ENCODE results near the gene DTNB. TPM values are rescaled to one million over a fixed set of nuclear protein-coding genes. Genes with fewer than 3 reads are reported as not detected.

DTNB gene
- total RNA-seq, 2 experiments from 2014 or later = 23.7 to 49.8 TPM

GRCh38 chr2:25368660-25369059 is 304.7 kb downstream of the DTNB start:
- H3K4me1 Mint-ChIP-seq = peaks cover 2% of the 10 kb centered on the region
- CTCF ChIA-PET = interaction anchor here (2.1 kb wide), 1 partner anchor 9 kb away, joined by 5 read pairs; no protein-coding TSS in a partner anchor
- no peaks in the 10 kb centered on the region for H3K27me3 Mint-ChIP-seq
- H3K36me3 Mint-ChIP-seq = no peaks in the 10 kb centered on the region
- DNase-seq (no peak), ATAC-seq (no peak)
- no peaks in the 10 kb centered on the region for H3K9me3 Mint-ChIP-seq (ENCODE audit: low read depth)
- H3K27ac Mint-ChIP-seq = no peak overlapping the region
- H3K4me3 Mint-ChIP-seq = no peak overlapping the region

GRCh38 chr2:25367296-25367695 is 306.1 kb downstream of the DTNB start:
- Mint-ChIP-seq H3K9me3 (ENCODE audit: low read depth) (no peaks in the 10 kb centered on the region), H3K36me3 (no peaks in the 10 kb centered on the region), H3K27ac (no peak overlapping the region), H3K27me3 (no peaks in the 10 kb centered on the region), H3K4me1 (peaks cover 10% of the 10 kb centered on the region), H3K4me3 (no peak overlapping the region)
- DNase-seq = no peak
- ATAC-seq = no peak
- CTCF ChIA-PET = interaction anchor here (2.1 kb wide), 1 partner anchor 10 kb away, joined by 5 read pairs; no protein-coding TSS in a partner anchor

DNA sequence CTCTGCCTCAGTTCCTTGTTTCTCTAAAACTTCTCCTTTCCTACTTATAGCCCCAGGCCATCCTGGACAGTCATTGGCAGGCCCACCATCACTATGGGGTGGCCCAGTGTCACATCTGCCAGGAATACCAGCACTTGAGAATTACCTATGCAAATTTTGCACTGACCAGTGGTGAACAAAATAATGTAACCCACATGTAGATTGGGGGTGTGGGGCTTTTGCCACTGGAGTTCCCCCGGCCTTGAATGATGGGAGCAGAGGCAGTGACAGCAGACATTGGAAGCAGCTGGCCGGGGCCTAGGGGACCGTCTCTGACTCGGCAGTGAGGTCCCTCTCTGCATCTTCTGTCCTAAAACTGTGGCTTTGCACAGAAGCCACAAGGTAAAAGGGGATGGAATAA is 306.7 kb downstream of the DTNB start:
- Mint-ChIP-seq H3K4me3 (no peak overlapping the region), H3K27ac (no peak overlapping the region), H3K9me3 (ENCODE audit: low read depth) (no peaks in the 10 kb centered on the region), H3K27me3 (no peaks in the 10 kb centered on the region), H3K4me1 (peaks cover 13% of the 10 kb centered on the region), H3K36me3 (no peaks in the 10 kb centered on the region)
- DNase-seq (no peak), ATAC-seq (no peak)
- CTCF ChIA-PET = interaction anchor here (2.6 kb wide), 1 partner anchor 10 kb away, joined by 20 read pairs; no protein-coding TSS in a partner anchor

- DNase-seq = no peak
- ATAC-seq = no peak
- Mint-ChIP-seq H3K4me3 (no peak overlapping the region), H3K27me3 (no peaks in the 10 kb centered on the region), H3K27ac (no peak overlapping the region), H3K36me3 (no peaks in the 10 kb centered on the region), H3K9me3 (ENCODE audit: low read depth) (no peaks in the 10 kb centered on the region), H3K4me1 (peaks cover 15% of the 10 kb centered on the region)
- CTCF ChIA-PET = interaction anchor here (1.1 to 2.6 kb wide), 6 partner anchors 11 to 186 kb away, joined by 3 to 20 read pairs (median 4); partner anchors contain the start of gene DNMT3A
Observed at GRCh38 chr2:25365241-25365640, 308.1 kb downstream of the DTNB start.

- peaks cover 15% of the 10 kb centered on the region for H3K4me1 Mint-ChIP-seq
- H3K36me3 Mint-ChIP-seq = no peaks in the 10 kb centered on the region
- H3K27ac Mint-ChIP-seq = peak overlapping the region; percentile 52
- DNase-seq (no peak), ATAC-seq (no peak)
- no peaks in the 10 kb centered on the region for H3K27me3 Mint-ChIP-seq
- CTCF ChIA-PET = interaction anchor here (1.5 to 3.8 kb wide), 5 partner anchors 12 to 203 kb away, joined by 3 to 109 read pairs (median 10); no protein-coding TSS in a partner anchor
- no peaks in the 10 kb centered on the region for H3K9me3 Mint-ChIP-seq (ENCODE audit: low read depth)
- no peak overlapping the region for H3K4me3 Mint-ChIP-seq
Observed at GRCh38 chr2:25363733-25364132, 309.6 kb downstream of the DTNB start.

DNA sequence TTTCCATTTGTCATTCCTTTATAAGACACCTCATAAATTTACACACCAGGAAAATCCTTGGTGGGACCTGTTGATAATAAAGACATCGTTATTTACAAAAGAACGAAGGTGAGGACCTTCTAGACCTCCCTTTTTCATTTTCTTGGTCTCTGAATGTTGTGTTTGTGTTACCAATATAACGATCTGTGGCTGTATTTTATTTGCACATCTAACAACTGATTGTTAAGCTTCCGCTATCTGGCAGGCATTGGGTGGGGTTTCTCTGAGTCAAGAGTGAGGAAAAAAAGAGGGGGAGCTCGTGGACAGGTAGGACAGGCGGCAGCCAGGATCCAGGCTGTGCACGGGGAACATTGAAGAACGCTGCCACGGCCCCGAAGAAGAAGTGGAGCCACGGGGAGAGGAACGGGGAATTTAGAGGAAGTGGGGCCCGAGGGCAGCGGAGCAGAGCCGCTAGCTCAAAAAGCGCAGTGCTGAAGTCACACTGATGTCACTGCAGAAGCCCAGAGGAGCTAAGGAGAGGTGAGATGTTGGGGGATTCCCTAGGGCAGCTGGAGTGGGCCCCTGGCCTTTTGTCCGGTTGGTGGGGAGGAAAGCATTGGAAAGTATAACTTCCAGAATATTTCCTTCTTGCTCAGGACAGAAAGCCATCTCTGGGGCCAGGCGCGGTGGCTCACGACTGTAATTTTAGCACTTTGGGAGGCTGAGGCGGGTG is 310.8 kb downstream of the DTNB start:
- Mint-ChIP-seq H3K4me1 (peaks cover 15% of the 10 kb centered on the region), H3K27ac (peak overlapping the region; percentile 93), H3K27me3 (no peaks in the 10 kb centered on the region), H3K9me3 (ENCODE audit: low read depth) (no peaks in the 10 kb centered on the region), H3K36me3 (no peaks in the 10 kb centered on the region), H3K4me3 (peak overlapping the region; percentile 83)
- ATAC-seq (peak; percentile 56), DNase-seq (peak; percentile 77)
- CTCF ChIA-PET = interaction anchor here (0.6 to 3.8 kb wide), 49 partner anchors 9 to 302 kb away, joined by 3 to 109 read pairs (median 4); partner anchors contain the start of gene DNMT3A

DNA sequence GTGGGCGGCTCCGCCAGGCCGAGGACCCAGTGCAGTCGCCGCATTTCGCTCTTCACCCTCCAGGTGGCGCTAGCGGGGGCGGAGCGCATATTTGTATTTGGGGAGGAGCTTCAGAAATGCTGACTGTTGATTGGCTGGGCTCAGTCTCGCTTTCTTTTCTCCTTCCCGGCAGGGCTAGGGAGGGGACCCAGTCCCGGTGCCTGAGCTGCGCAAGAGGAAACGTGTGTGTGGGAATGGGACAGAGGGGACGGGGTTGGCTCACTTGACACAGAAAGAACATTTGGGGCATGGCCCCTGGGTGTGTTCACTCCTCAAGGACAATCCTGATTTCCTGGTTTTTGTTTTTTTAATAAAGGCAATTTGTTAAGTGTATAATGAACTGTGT is 311.3 kb downstream of the DTNB start:
- peak overlapping the region; percentile 83 for H3K4me3 Mint-ChIP-seq
- peak overlapping the region; percentile 93 for H3K27ac Mint-ChIP-seq
- no peaks in the 10 kb centered on the region for H3K27me3 Mint-ChIP-seq
- H3K9me3 Mint-ChIP-seq (ENCODE audit: low read depth) = no peaks in the 10 kb centered on the region
- peak; percentile 96 for DNase-seq
- H3K4me1 Mint-ChIP-seq = peaks cover 15% of the 10 kb centered on the region
- CTCF ChIA-PET = interaction anchor here (0.6 to 3.8 kb wide), 48 partner anchors 9 to 303 kb away, joined by 3 to 109 read pairs (median 4); partner anchors contain the start of gene DNMT3A
- ATAC-seq = peak; percentile 98
- H3K36me3 Mint-ChIP-seq = no peaks in the 10 kb centered on the region

GRCh38 chr2:25361261-25362048 is 311.9 kb downstream of the DTNB start:
- peak overlapping the region; percentile 83 for H3K4me3 Mint-ChIP-seq
- no peaks in the 10 kb centered on the region for H3K27me3 Mint-ChIP-seq
- H3K9me3 Mint-ChIP-seq (ENCODE audit: low read depth) = no peaks in the 10 kb centered on the region
- no peak for DNase-seq
- H3K27ac Mint-ChIP-seq = peak overlapping the region; percentile 93
- no peaks in the 10 kb centered on the region for H3K36me3 Mint-ChIP-seq
- H3K4me1 Mint-ChIP-seq = peaks cover 15% of the 10 kb centered on the region
- ATAC-seq = no peak
- CTCF ChIA-PET = interaction anchor here (0.7 to 3.8 kb wide), 40 partner anchors 8 to 303 kb away, joined by 3 to 109 read pairs (median 4); partner anchors contain the start of gene DNMT3A

DNA sequence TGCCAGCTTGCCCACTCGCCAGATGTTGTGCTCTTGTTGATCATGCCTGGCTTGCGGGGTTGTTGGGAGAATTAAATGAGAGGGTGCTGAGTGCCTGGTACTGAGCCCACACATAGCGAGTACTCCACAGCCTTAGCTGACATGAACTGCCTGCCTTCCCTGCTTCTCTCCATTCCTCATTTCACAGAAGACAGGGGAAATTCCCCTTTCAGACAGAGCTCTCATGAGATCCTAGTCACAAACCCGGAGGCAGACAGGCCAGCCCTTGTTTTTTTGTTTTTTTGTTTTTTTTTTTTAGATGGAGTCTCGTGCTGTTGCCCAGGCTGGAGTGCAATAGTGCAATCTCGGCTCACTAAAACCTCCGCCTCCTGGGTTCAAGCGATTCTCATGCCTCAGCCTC is 314.5 kb downstream of the DTNB start:
- peaks cover 16% of the 10 kb centered on the region for H3K4me1 Mint-ChIP-seq
- H3K9me3 Mint-ChIP-seq (ENCODE audit: low read depth) = no peaks in the 10 kb centered on the region
- ATAC-seq (no peak), DNase-seq (no peak)
- H3K27ac Mint-ChIP-seq = no peak overlapping the region
- CTCF ChIA-PET = interaction anchor here (1.2 to 1.4 kb wide), 3 partner anchors 16 to 80 kb away, joined by 3 to 5 read pairs (median 4); partner anchors contain the start of gene DNMT3A
- peaks cover 3% of the 10 kb centered on the region for H3K27me3 Mint-ChIP-seq
- H3K36me3 Mint-ChIP-seq = no peaks in the 10 kb centered on the region
- no peak overlapping the region for H3K4me3 Mint-ChIP-seq

GRCh38 chr2:25358249-25358815 is 315.0 kb downstream of the DTNB start:
- no peaks in the 10 kb centered on the region for H3K9me3 Mint-ChIP-seq (ENCODE audit: low read depth)
- ATAC-seq (no peak), DNase-seq (no peak)
- no peak overlapping the region for H3K27ac Mint-ChIP-seq
- CTCF ChIA-PET = interaction anchor here (1.2 to 1.5 kb wide), 4 partner anchors 16 to 208 kb away, joined by 3 to 5 read pairs (median 4); partner anchors contain the start of gene DNMT3A
- no peak overlapping the region for H3K4me3 Mint-ChIP-seq
- peaks cover 11% of the 10 kb centered on the region for H3K4me1 Mint-ChIP-seq
- H3K27me3 Mint-ChIP-seq = peaks cover 3% of the 10 kb centered on the region
- no peaks in the 10 kb centered on the region for H3K36me3 Mint-ChIP-seq

DNA sequence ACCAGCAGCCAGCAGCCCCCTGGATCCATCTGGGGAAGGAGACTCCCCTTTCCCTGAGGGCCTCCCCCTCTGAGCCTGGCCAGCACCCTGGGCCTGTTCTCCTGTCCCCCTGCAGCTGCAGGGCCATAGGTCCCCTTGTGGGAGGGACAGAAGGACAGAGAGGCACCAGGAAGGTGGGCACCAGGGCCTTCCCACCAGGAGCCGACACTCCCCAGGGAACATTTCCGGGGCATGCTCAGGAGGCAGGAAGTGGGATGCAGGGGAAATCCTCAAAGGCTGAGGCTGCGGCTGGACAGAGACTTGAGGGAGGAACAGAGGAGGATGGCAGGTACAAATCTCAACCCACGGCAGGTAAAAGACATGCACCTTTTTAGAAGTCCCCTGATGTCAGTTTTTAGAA is 317.3 kb downstream of the DTNB start:
- no peak for ATAC-seq
- no peaks in the 10 kb centered on the region for H3K9me3 Mint-ChIP-seq (ENCODE audit: low read depth)
- H3K4me3 Mint-ChIP-seq = no peak overlapping the region
- peaks cover 15% of the 10 kb centered on the region for H3K4me1 Mint-ChIP-seq
- CTCF ChIA-PET = no interaction called here
- peaks cover 5% of the 10 kb centered on the region for H3K27me3 Mint-ChIP-seq
- no peak overlapping the region for H3K27ac Mint-ChIP-seq
- no peaks in the 10 kb centered on the region for H3K36me3 Mint-ChIP-seq
- no peak for DNase-seq

GRCh38 chr2:25355270-25355669 is 318.1 kb downstream of the DTNB start:
- Mint-ChIP-seq H3K27ac (no peak overlapping the region), H3K4me3 (no peak overlapping the region), H3K36me3 (no peaks in the 10 kb centered on the region), H3K9me3 (ENCODE audit: low read depth) (no peaks in the 10 kb centered on the region), H3K4me1 (peaks cover 18% of the 10 kb centered on the region), H3K27me3 (peaks cover 6% of the 10 kb centered on the region)
- DNase-seq = no peak
- no peak for ATAC-seq
- CTCF ChIA-PET = no interaction called here

GRCh38 chr2:25354116-25354515 is 319.3 kb downstream of the DTNB start:
- CTCF ChIA-PET = interaction anchor here (0.7 to 2.4 kb wide), 4 partner anchors 8 to 148 kb away, joined by 3 to 11 read pairs (median 4); no protein-coding TSS in a partner anchor
- no peaks in the 10 kb centered on the region for H3K9me3 Mint-ChIP-seq (ENCODE audit: low read depth)
- ATAC-seq (no peak), DNase-seq (no peak)
- H3K4me1 Mint-ChIP-seq = peaks cover 22% of the 10 kb centered on the region
- no peaks in the 10 kb centered on the region for H3K36me3 Mint-ChIP-seq
- H3K4me3 Mint-ChIP-seq = no peak overlapping the region
- H3K27me3 Mint-ChIP-seq = peaks cover 6% of the 10 kb centered on the region
- no peak overlapping the region for H3K27ac Mint-ChIP-seq

Measured in activated CD8-positive, alpha-beta memory T cell treated with anti-CD3 and anti-CD28 coated beads, Interleukin-2, amount 10 ng/mL, durations not matched to agents 7 days and 5 days (primary cell).